LNCAP (cell line): ENCODE measurements around the gene SDK1.

Source experiments
- CTCF ChIP-seq: fragments of 450-650 bp; IDR thresholded peaks from 2 replicates; pipeline ENCODE4 v1.5.1; 2017; ENCODE audit warnings: mild to moderate bottlenecking

SDK1 gene

GRCh38 chr7:4162884-4163564, 862.0 kb downstream of the SDK1 start:
- no peak for TF ChIP-seq CTCF

GRCh38 chr7:4163565-4164203, 862.6 kb downstream of the SDK1 start:
- TF ChIP-seq CTCF = no peak

GRCh38 chr7:4164556-4164955, 863.5 kb downstream of the SDK1 start:
- TF ChIP-seq CTCF = 0 out of 2 replicates have a peak, but pooled peaks have one; percentile 11

- TF ChIP-seq CTCF = no peak
Measured at GRCh38 chr7:4166340-4166739, 865.3 kb downstream of the SDK1 start.

GRCh38 chr7:4166807-4167206, 865.8 kb downstream of the SDK1 start:
- no peak for TF ChIP-seq CTCF

- no peak for TF ChIP-seq CTCF
Measured at GRCh38 chr7:4167385-4167910, 866.4 kb downstream of the SDK1 start.

GRCh38 chr7:4168041-4168440, 867.0 kb downstream of the SDK1 start:
- no peak for TF ChIP-seq CTCF
